H1 (cell line): ENCODE measurements around the gene HIVEP2. TPM values are rescaled to one million over a fixed set of nuclear protein-coding genes. Genes with fewer than 3 reads are reported as not detected.

Experiments used
- CTCF ChIA-PET: fragments of 300-600 bp; sonication (Branson Sonifier 250); formaldehyde crosslinking; loops from one replicate; lab custom pipeline; 2021; ENCODE audit not compliant: partially characterized antibody; lab: Charles Lee
- POLR2A ChIA-PET: fragments of 300-600 bp; sonication (Branson Sonifier 250); formaldehyde crosslinking; loops from one replicate; lab custom pipeline; 2021; ENCODE audit warnings: inconsistent platforms; ENCODE audit not compliant: partially characterized antibody; lab: Charles Lee
- DNase-seq, 2 experiments: peaks; one replicate each; pipeline versions ENCODE4 v3.0.0 to v3.0.0-alpha.2; 2010 to 2022; ENCODE audit warnings: low spot score in 2 of 2, low read depth in 1 of 2, mixed read lengths in 1 of 2
- FAIRE-seq: peaks from 2 replicates; lab custom pipeline; 2011; peaks lifted over from hg19 to GRCh38; lab: Jason Lieb, UNC
- H2AFZ ChIP-seq: 2 replicates; pipeline ENCODE4 v1.8.1; 2012; ENCODE audit warnings: low read length, inconsistent platforms
- H2AK5ac ChIP-seq: 2 replicates; pipeline ENCODE4 v1.6.1; 2013; ENCODE audit warnings: low read depth, low read length
- H2BK120ac ChIP-seq: replicated peaks from 2 replicates; pipeline ENCODE3; 2013; ENCODE audit warnings: low read depth, low read length, inconsistent platforms
- H2BK12ac ChIP-seq: 2 replicates; pipeline ENCODE4 v1.6.1; 2013; ENCODE audit warnings: low read depth, low read length
- H2BK15ac ChIP-seq: 2 replicates; pipeline ENCODE4 v1.6.1; 2013; ENCODE audit warnings: low read length
- H2BK20ac ChIP-seq: 2 replicates; pipeline ENCODE4 v1.6.1; 2013; ENCODE audit warnings: low read length
- H2BK5ac ChIP-seq: 2 replicates; pipeline ENCODE4 v1.6.1; 2013; ENCODE audit warnings: low read depth, low read length
- H3K14ac ChIP-seq: 2 replicates; pipeline ENCODE4 v1.6.1; 2013; ENCODE audit warnings: inconsistent platforms; ENCODE audit not compliant: insufficient read length
- H3K18ac ChIP-seq: 2 replicates; pipeline ENCODE4 v1.6.1; 2013; ENCODE audit warnings: low read length; ENCODE audit errors: extremely low read depth
- H3K23ac ChIP-seq: 2 replicates; pipeline ENCODE4 v1.6.1; 2013; ENCODE audit warnings: inconsistent platforms; ENCODE audit not compliant: insufficient read length
- H3K23me2 ChIP-seq: 2 replicates; pipeline ENCODE4 v1.6.1; 2013; ENCODE audit warnings: low read depth, low read length
- H3K27ac ChIP-seq: 2 replicates; pipeline ENCODE4 v1.6.1; 2011; ENCODE audit warnings: low read depth, low read length, inconsistent platforms
- H3K27me3 ChIP-seq, 4 experiments: replicated peaks in 1 of 4; 1 replicate in 1 of 4; 2 replicates in 3 of 4; pipeline versions ENCODE4 v1.6.1 to v1.8.1; 2011 to 2013; ENCODE audit warnings: low read length in 3 of 4, mild to moderate bottlenecking in 3 of 4, inconsistent platforms in 2 of 4, mixed read lengths in 2 of 4, moderate library complexity in 1 of 4; ENCODE audit not compliant: control insufficient read depth in 3 of 4, insufficient read depth in 3 of 4; ENCODE audit errors: extremely low read depth in 1 of 4
- H3K36me3 ChIP-seq, 4 experiments: 2 replicates each; pipeline versions ENCODE4 v1.6.1 to v1.8.1; 2011 to 2013; ENCODE audit warnings: mild to moderate bottlenecking in 4 of 4, low read length in 3 of 4, moderate library complexity in 2 of 4, control low read depth in 1 of 4, inconsistent platforms in 1 of 4; ENCODE audit not compliant: insufficient read depth in 4 of 4, control insufficient read depth in 2 of 4
- H3K4ac ChIP-seq: replicated peaks from 2 replicates; pipeline ENCODE3; 2013; ENCODE audit warnings: low read length, low read depth, mixed read lengths, inconsistent platforms; ENCODE audit not compliant: insufficient read length
- H3K4me1 ChIP-seq, 4 experiments: replicated peaks in 1 of 4; 1 replicate in 1 of 4; 2 replicates in 3 of 4; pipeline versions ENCODE4 v1.6.1 to v1.8.1; 2011 to 2013; ENCODE audit warnings: low read length in 3 of 4, inconsistent platforms in 2 of 4, mixed read lengths in 1 of 4; ENCODE audit not compliant: insufficient read depth in 4 of 4, control insufficient read depth in 3 of 4
- H3K4me2 ChIP-seq, 2 experiments: 2 replicates each; pipeline versions ENCODE4 v1.6.1 to v1.8.1; 2011 to 2013; ENCODE audit warnings: low read depth in 2 of 2, low read length in 2 of 2, control low read depth in 1 of 2, inconsistent platforms in 1 of 2, mild to moderate bottlenecking in 1 of 2; ENCODE audit not compliant: insufficient read depth in 1 of 2
- H3K4me3 ChIP-seq, 4 experiments: fragments of 200-600, 300-600 bp in 1 of 4; sonication (generic), shearing (Covaris generic), sonication (Bioruptor Twin) in 1 of 4; 2 replicates each; pipeline versions ENCODE4 v1.5.1 to v1.8.1; 2011 to 2016; ENCODE audit warnings: low read length in 4 of 4, low read depth in 3 of 4, control low read depth in 2 of 4, inconsistent platforms in 2 of 4, mild to moderate bottlenecking in 2 of 4, mixed read lengths in 1 of 4, moderate library complexity in 1 of 4; ENCODE audit not compliant: insufficient read depth in 2 of 4; ENCODE audit errors: extremely low read depth in 1 of 4
- H3K56ac ChIP-seq: replicated peaks from 2 replicates; pipeline ENCODE3; 2013; ENCODE audit warnings: low read depth, mild to moderate bottlenecking, mixed read lengths, low read length, inconsistent platforms; ENCODE audit not compliant: insufficient read length
- H3K79me1 ChIP-seq: 2 replicates; pipeline ENCODE4 v1.6.1; 2013; ENCODE audit warnings: low read depth, low read length, control low read depth
- H3K79me2 ChIP-seq, 2 experiments: 2 replicates each; pipeline versions ENCODE4 v1.6.1 to v1.8.1; 2012 to 2013; ENCODE audit warnings: low read length in 2 of 2, mild to moderate bottlenecking in 2 of 2, inconsistent platforms in 1 of 2; ENCODE audit not compliant: insufficient read depth in 2 of 2, control insufficient read depth in 1 of 2
- H3K9ac ChIP-seq, 4 experiments: replicated peaks in 1 of 4; 1 replicate in 1 of 4; 2 replicates in 3 of 4; pipeline versions ENCODE4 v1.6.1 to v1.8.1; 2011 to 2013; ENCODE audit warnings: low read depth in 3 of 4, low read length in 3 of 4, control low read depth in 2 of 4, mild to moderate bottlenecking in 2 of 4, moderate library complexity in 2 of 4, inconsistent platforms in 1 of 4; ENCODE audit errors: extremely low read depth in 1 of 4
- H3K9me3 ChIP-seq, 2 experiments: 2 replicates each; pipeline versions ENCODE4 v1.6.1 to v1.8.1; 2012 to 2013; ENCODE audit warnings: mild to moderate bottlenecking in 2 of 2, moderate library complexity in 2 of 2, control low read depth in 1 of 2, inconsistent platforms in 1 of 2, low read depth in 1 of 2, low read length in 1 of 2, mixed read lengths in 1 of 2; ENCODE audit not compliant: insufficient read depth in 2 of 2
- H4K20me1 ChIP-seq, 2 experiments: replicated peaks in 1 of 2; 2 replicates each; pipeline versions ENCODE3 to v1.8.1; 2011 to 2013; ENCODE audit warnings: inconsistent platforms in 2 of 2, low read length in 2 of 2, mild to moderate bottlenecking in 1 of 2; ENCODE audit not compliant: insufficient read depth in 2 of 2, control insufficient read depth in 1 of 2
- H4K5ac ChIP-seq: 2 replicates; pipeline ENCODE4 v1.6.1; 2013; ENCODE audit warnings: low read length, low read depth, mixed read lengths, inconsistent platforms; ENCODE audit not compliant: insufficient read length
- H4K8ac ChIP-seq: 2 replicates; pipeline ENCODE4 v1.8.0; 2013; ENCODE audit warnings: mild to moderate bottlenecking, moderate library complexity, low read length, inconsistent platforms; ENCODE audit not compliant: insufficient read depth; ENCODE audit errors: extremely low read depth
- H4K91ac ChIP-seq: replicated peaks from 2 replicates; pipeline ENCODE3; 2013; ENCODE audit warnings: low read length, mixed read lengths, inconsistent platforms; ENCODE audit not compliant: insufficient read length
- BCL11A ChIP-seq, 2 experiments: IDR thresholded peaks; one replicate each; pipeline ENCODE4 v1.6.1; 2011; ENCODE audit warnings: low read depth in 2 of 2, low read length in 2 of 2, mild to moderate bottlenecking in 2 of 2
- CEBPB ChIP-seq: IDR thresholded peaks from 2 replicates; pipeline ENCODE4 v1.6.1; 2012; ENCODE audit warnings: low read depth, low read length
- CTBP2 ChIP-seq: IDR thresholded peaks from 2 replicates; pipeline ENCODE4 v1.7.0; 2011; ENCODE audit warnings: borderline replicate concordance, mild to moderate bottlenecking, moderate library complexity, mixed read lengths, low read length; ENCODE audit not compliant: insufficient read depth, insufficient read length
- EGR1 ChIP-seq: IDR thresholded peaks from 2 replicates; pipeline ENCODE4 v1.6.1; 2011; ENCODE audit warnings: low read depth, low read length, borderline replicate concordance
- EZH2 ChIP-seq: fragments of 200-600 bp; sonication (generic); IDR thresholded peaks from 2 replicates; pipeline ENCODE4 v1.7.1; 2012; ENCODE audit warnings: low read depth, mild to moderate bottlenecking, moderate library complexity, low read length, inconsistent platforms; ENCODE audit not compliant: severe bottlenecking
- JUN ChIP-seq: IDR thresholded peaks from 2 replicates; pipeline ENCODE4 v1.6.1; 2011; ENCODE audit warnings: low read depth, mild to moderate bottlenecking, improper control_type of control experiment, low read length
- NRF1 ChIP-seq: IDR thresholded peaks from 2 replicates; pipeline ENCODE4 v1.6.1; 2011; ENCODE audit warnings: mild to moderate bottlenecking, low read depth, low read length, improper control_type of control experiment
- RFX5 ChIP-seq: IDR thresholded peaks from 2 replicates; pipeline ENCODE4 v1.6.1; 2011; ENCODE audit warnings: low read depth, low read length, improper control_type of control experiment, borderline replicate concordance
- SAP30 ChIP-seq: fragments of 300-600 bp; sonication (generic); IDR thresholded peaks from 2 replicates; pipeline ENCODE4 v1.7.1; 2012; ENCODE audit warnings: low read length, moderate library complexity, mild to moderate bottlenecking, inconsistent platforms; ENCODE audit not compliant: insufficient read depth, insufficient replicate concordance
- SIN3A ChIP-seq, 2 experiments: IDR thresholded peaks in 1 of 2; conservative IDR thresholded peaks in 1 of 2; 2 replicates each; pipeline ENCODE4 v1.6.1; 2011 to 2012; ENCODE audit warnings: low read length in 2 of 2, improper control_type of control experiment in 1 of 2, low read depth in 1 of 2, mild to moderate bottlenecking in 1 of 2
- SIRT6 ChIP-seq: IDR thresholded peaks from one replicate; pipeline ENCODE4 v1.7.1; 2012; ENCODE audit warnings: low read length, inconsistent platforms
- WGBS, 2 experiments: shearing (Covaris generic) in 1 of 2; methylation state at CpG; one replicate each; pipeline versions ENCODE4 v1.1.6 to v1.1.7; 2013 to 2015; ENCODE audit warnings: low lambda C conversion rate in 2 of 2, mixed read lengths in 2 of 2, inconsistent platforms in 1 of 2, low coverage in 1 of 2, missing lambda C conversion rate in 1 of 2; ENCODE audit not compliant: insufficient replicate concordance in 2 of 2, insufficient coverage in 1 of 2, insufficient read length in 1 of 2; ENCODE audit errors: extremely low coverage in 1 of 2, missing lambda C conversion rate in 1 of 2; 5-methylcytosine and 5-hydroxymethylcytosine counted together
- polyA plus RNA-seq, 7 experiments: library from polyadenylated mRNA; depleted of rRNA in 3 of 7; stranded (reverse) in 5 of 7; unstranded in 2 of 7; fragments of >200 nt in 5 of 7; fragments of 200-250 nt in 2 of 7; gene quantifications; 1 replicate in 5 of 7; 2 replicates in 1 of 7; 4 replicates in 1 of 7; pipeline versions ENCODE4 v1.2.1 to v1.2.3, GENCODE V29; 2011 to 2013; ENCODE audit warnings: missing spikeins in 2 of 7, mixed read lengths in 2 of 7
- total RNA-seq: library from RNA; stranded (reverse); fragmentation: NEBNext Ultra II Directional; extraction: Animal tissue kit (Norgen Biotek cat#: 25700); gene quantifications from 2 replicates; pipeline ENCODE4 v1.2.1, GENCODE V29; 2021
- TF ChIP-seq, protein P1 (sequence below): IDR thresholded peaks from 2 replicates; pipeline ENCODE4 v1.6.1; 2012; ENCODE audit warnings: low read length, inconsistent platforms

Gene HIVEP2
- total and polyA plus RNA-seq, 2 of the 8 experiments (the other 6 are each of a cell fraction or from before 2014, with no cell fraction given): 2.2 to 6.1 TPM

DNA sequence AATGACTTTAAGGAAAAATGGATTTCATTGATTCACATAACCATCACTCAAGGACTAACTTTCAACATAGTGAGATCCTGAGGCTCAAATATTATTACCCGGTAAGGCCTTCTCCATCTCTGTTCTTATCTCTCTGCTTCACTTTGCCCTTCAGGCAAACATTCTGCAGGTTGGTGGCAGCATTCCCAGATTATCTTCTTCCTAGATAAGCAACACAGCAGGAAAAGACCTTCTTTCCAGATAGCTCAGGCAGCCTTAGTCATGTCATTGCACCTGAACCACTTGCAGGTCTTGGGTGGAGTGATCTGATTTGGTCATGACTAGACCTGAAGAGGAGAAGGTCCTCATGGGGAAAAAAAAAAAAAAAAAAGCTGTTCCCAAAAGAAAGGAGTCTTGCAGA is 5.3 kb upstream of the HIVEP2 start:
- no peak overlapping the region for H3K18ac ChIP-seq
- no peaks in the 10 kb centered on the region for H3K79me1 ChIP-seq
- no peak overlapping the region for H2BK12ac ChIP-seq
- no peak overlapping the region for H3K27ac ChIP-seq
- CTCF ChIA-PET: interaction anchor here (0.8 kb wide), 1 partner anchor 477 kb away, joined by 3 read pairs; no protein-coding TSS in a partner anchor
- H3K56ac ChIP-seq: no peak overlapping the region
- H2AFZ ChIP-seq: no peak overlapping the region
- H4K5ac ChIP-seq: no peak overlapping the region
- H3K4me1 ChIP-seq: no peaks in the 10 kb centered on the region; a peak in 3 of 7 replicates
- H2AK5ac ChIP-seq: no peak overlapping the region
- H3K79me2 ChIP-seq: no peaks in the 10 kb centered on the region
- H4K8ac ChIP-seq: no peak overlapping the region
- no peak overlapping the region for H3K14ac ChIP-seq
- H3K9me3 ChIP-seq: no peaks in the 10 kb centered on the region
- peaks cover 6% of the 10 kb centered on the region for H3K23me2 ChIP-seq
- no peak overlapping the region for H3K4ac ChIP-seq
- no peak overlapping the region for H3K4me3 ChIP-seq
- FAIRE-seq (no peak), DNase-seq (no peak)
- POLR2A ChIA-PET: no interaction called here
- no peaks in the 10 kb centered on the region for H4K20me1 ChIP-seq
- no peak overlapping the region for H2BK120ac ChIP-seq
- H2BK15ac ChIP-seq: no peak overlapping the region
- H2BK20ac ChIP-seq: no peak overlapping the region
- no peak overlapping the region for H3K23ac ChIP-seq
- no peaks in the 10 kb centered on the region for H3K36me3 ChIP-seq
- H3K27me3 ChIP-seq: peaks cover 0 to 4% (median 1%) of the 10 kb centered on the region in 4 experiments; a peak in 2 of 7 replicates
- H3K4me2 ChIP-seq: no peak overlapping the region
- H3K9ac ChIP-seq: no peak overlapping the region
- 82% methylated on average over 1 of the region's 1 CpG; no CpG with 5 or more reads in 1 of the 2 experiments for WGBS, 2 experiments
- H2BK5ac ChIP-seq: no peak overlapping the region
- no peak overlapping the region for H4K91ac ChIP-seq
- TF ChIP-seq JUN: no peak
- TF ChIP-seq SIRT6: no peak
- TF ChIP-seq NRF1: no peak
- no peak for TF ChIP-seq SAP30
- no peak for TF ChIP-seq EZH2
- TF ChIP-seq, protein P1, sequence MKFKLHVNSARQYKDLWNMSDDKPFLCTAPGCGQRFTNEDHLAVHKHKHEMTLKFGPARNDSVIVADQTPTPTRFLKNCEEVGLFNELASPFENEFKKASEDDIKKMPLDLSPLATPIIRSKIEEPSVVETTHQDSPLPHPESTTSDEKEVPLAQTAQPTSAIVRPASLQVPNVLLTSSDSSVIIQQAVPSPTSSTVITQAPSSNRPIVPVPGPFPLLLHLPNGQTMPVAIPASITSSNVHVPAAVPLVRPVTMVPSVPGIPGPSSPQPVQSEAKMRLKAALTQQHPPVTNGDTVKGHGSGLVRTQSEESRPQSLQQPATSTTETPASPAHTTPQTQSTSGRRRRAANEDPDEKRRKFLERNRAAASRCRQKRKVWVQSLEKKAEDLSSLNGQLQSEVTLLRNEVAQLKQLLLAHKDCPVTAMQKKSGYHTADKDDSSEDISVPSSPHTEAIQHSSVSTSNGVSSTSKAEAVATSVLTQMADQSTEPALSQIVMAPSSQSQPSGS: no peak
- TF ChIP-seq CEBPB: no peak
- no peak for TF ChIP-seq BCL11A (IDR thresholded peaks at IDR 0.05; ENCODE audit: low read depth in 2 of 2, low read length in 2 of 2)
- TF ChIP-seq CTBP2: no peak
- TF ChIP-seq RFX5: no peak
- no peak for TF ChIP-seq SIN3A (conservative IDR thresholded peaks at IDR 0.05 in 1 of 2, IDR thresholded peaks at IDR 0.05 in 1 of 2; ENCODE audit: low read depth in 1 of 2, low read length in 2 of 2)
- TF ChIP-seq EGR1: no peak
